ENCODE results near the gene CLSTN2.

CLSTN2 gene

GRCh38 chr3:140373234-140373633 is 438.2 kb downstream of the CLSTN2 start:
- H3K9ac ChIP-seq (ENCODE audit: low read length) = no peak overlapping the region
- no peaks in the 10 kb centered on the region for H3K79me2 ChIP-seq (ENCODE audit: low read length)
- DNase-seq = no peak
- H3K4me1 ChIP-seq (ENCODE audit: low read length) = no peaks in the 10 kb centered on the region
- H3K9me3 ChIP-seq (replicated peaks; ENCODE audit: insufficient read depth, low read length) = no peaks in the 10 kb centered on the region
- no peaks in the 10 kb centered on the region for H3K36me3 ChIP-seq (replicated peaks; ENCODE audit: insufficient read depth, low read length)
- no peaks in the 10 kb centered on the region for H3F3A ChIP-seq (ENCODE audit: insufficient read depth, low read length)
- H3K4me2 ChIP-seq (ENCODE audit: low read depth, low read length) = no peak overlapping the region
- no peak for TF ChIP-seq EZH2phosphoT487 (IDR thresholded peaks at IDR 0.05; ENCODE audit: low read length)
- no peak for TF ChIP-seq CTCF (IDR thresholded peaks at IDR 0.05; ENCODE audit: low read length)
- TF ChIP-seq EZH2 (optimal IDR thresholded peaks at IDR 0.05; ENCODE audit: low read depth, low read length) = no peak
- no peak overlapping the region for H3K4me3 ChIP-seq (ENCODE audit: low read length)
- no peaks in the 10 kb centered on the region for H3K27me3 ChIP-seq (replicated peaks; ENCODE audit: insufficient read depth, low read length)
- no peaks in the 10 kb centered on the region for H4K20me1 ChIP-seq (ENCODE audit: insufficient read depth, low read length)
- no peak overlapping the region for H2AFZ ChIP-seq (ENCODE audit: low read length)
- no peaks in the 10 kb centered on the region for H3K9me2 ChIP-seq (replicated peaks; ENCODE audit: insufficient read depth, low read length)
- no peak overlapping the region for H3K27ac ChIP-seq (ENCODE audit: low read length)

GRCh38 chr3:140375002-140375401 is 440.0 kb downstream of the CLSTN2 start:
- H3K9ac ChIP-seq (ENCODE audit: low read length) = no peak overlapping the region
- H3K9me2 ChIP-seq (replicated peaks; ENCODE audit: insufficient read depth, low read length) = no peaks in the 10 kb centered on the region
- H3K4me2 ChIP-seq (ENCODE audit: low read depth, low read length) = no peak overlapping the region
- no peak overlapping the region for H3K27ac ChIP-seq (ENCODE audit: low read length)
- TF ChIP-seq CTCF (IDR thresholded peaks at IDR 0.05; ENCODE audit: low read length) = no peak
- no peak for TF ChIP-seq EZH2phosphoT487 (IDR thresholded peaks at IDR 0.05; ENCODE audit: low read length)
- TF ChIP-seq EZH2 (optimal IDR thresholded peaks at IDR 0.05; ENCODE audit: low read depth, low read length) = no peak
- no peaks in the 10 kb centered on the region for H3K9me3 ChIP-seq (replicated peaks; ENCODE audit: insufficient read depth, low read length)
- H3K4me3 ChIP-seq (ENCODE audit: low read length) = no peak overlapping the region
- no peaks in the 10 kb centered on the region for H3F3A ChIP-seq (ENCODE audit: insufficient read depth, low read length)
- H3K27me3 ChIP-seq (replicated peaks; ENCODE audit: insufficient read depth, low read length) = no peaks in the 10 kb centered on the region
- H3K36me3 ChIP-seq (replicated peaks; ENCODE audit: insufficient read depth, low read length) = no peaks in the 10 kb centered on the region
- no peaks in the 10 kb centered on the region for H4K20me1 ChIP-seq (ENCODE audit: insufficient read depth, low read length)
- H2AFZ ChIP-seq (ENCODE audit: low read length) = no peak overlapping the region
- no peaks in the 10 kb centered on the region for H3K4me1 ChIP-seq (ENCODE audit: low read length)
- no peak for DNase-seq
- H3K79me2 ChIP-seq (ENCODE audit: low read length) = no peaks in the 10 kb centered on the region

- Histone ChIP-seq H3K79me2 (ENCODE audit: low read length) (no peaks in the 10 kb centered on the region), H3K27me3 (replicated peaks; ENCODE audit: insufficient read depth, low read length) (no peaks in the 10 kb centered on the region), H2AFZ (ENCODE audit: low read length) (no peak overlapping the region), H3K27ac (ENCODE audit: low read length) (no peak overlapping the region), H3K9me3 (replicated peaks; ENCODE audit: insufficient read depth, low read length) (no peaks in the 10 kb centered on the region), H4K20me1 (ENCODE audit: insufficient read depth, low read length) (no peaks in the 10 kb centered on the region), H3K9me2 (replicated peaks; ENCODE audit: insufficient read depth, low read length) (no peaks in the 10 kb centered on the region), H3K4me3 (ENCODE audit: low read length) (no peak overlapping the region), H3K9ac (ENCODE audit: low read length) (no peak overlapping the region), H3K4me2 (ENCODE audit: low read depth, low read length) (no peak overlapping the region), H3K36me3 (replicated peaks; ENCODE audit: insufficient read depth, low read length) (no peaks in the 10 kb centered on the region), H3F3A (ENCODE audit: insufficient read depth, low read length) (no peaks in the 10 kb centered on the region), H3K4me1 (ENCODE audit: low read length) (no peaks in the 10 kb centered on the region)
- TF ChIP-seq CTCF (IDR thresholded peaks at IDR 0.05; ENCODE audit: low read length) (no peak), EZH2phosphoT487 (IDR thresholded peaks at IDR 0.05; ENCODE audit: low read length) (no peak), EZH2 (optimal IDR thresholded peaks at IDR 0.05; ENCODE audit: low read depth, low read length) (no peak)
- no peak for DNase-seq
Observed at GRCh38 chr3:140376136-140376889, 441.3 kb downstream of the CLSTN2 start.

Data from MM.1S (cell line).